Left renal cortex interstitium (tissue), 4 donors: ENCODE results near the gene MYRIP. TPM values are rescaled to one million over a fixed set of nuclear protein-coding genes. Genes with fewer than 3 reads are reported as not detected.
A peak's percentile ranks its signal among the peaks of the same experiment; 100 is the strongest.
"Not testable (repeated sequence)": the region's sequence is repeated elsewhere in the genome, so short reads cannot be mapped to it uniquely, and the experiment has no call there.

Experiments
- DNase-seq, 4 donors: peaks; one replicate each; pipeline ENCODE4 v3.0.0-alpha.2; 2013; ENCODE audit warnings: low read depth in 4 of 4, low spot score in 2 of 4, missing footprints in 1 of 4
- polyA plus RNA-seq, 4 donors: library from polyadenylated mRNA; unstranded; fragments of 120-200 nt; gene quantifications; one replicate each; pipeline ENCODE4 v1.2.1, GENCODE V29; 2013; ENCODE audit not compliant: insufficient read length in 4 of 4

Gene MYRIP
- polyA plus RNA-seq, 4 donors: 1.9 to 2.4 (median 1.9) TPM

- DNase-seq: no peak
Observed at GRCh38 chr3:39805650-39806049, 3.8 kb upstream of the MYRIP start.

GRCh38 chr3:39806820-39807219, 2.6 kb upstream of the MYRIP start:
- no peak for DNase-seq

- DNase-seq: peak in 3 of 4 donors; percentile 31 to 63 (median 35)
Observed at GRCh38 chr3:39808467-39809180, 785 bp upstream of the MYRIP start.

- DNase-seq: no peak
Observed at GRCh38 chr3:39809995-39810595, 686 bp downstream of the MYRIP start.

- no peak for DNase-seq
Observed at GRCh38 chr3:39810647-39811161, 1.3 kb downstream of the MYRIP start.

DNA sequence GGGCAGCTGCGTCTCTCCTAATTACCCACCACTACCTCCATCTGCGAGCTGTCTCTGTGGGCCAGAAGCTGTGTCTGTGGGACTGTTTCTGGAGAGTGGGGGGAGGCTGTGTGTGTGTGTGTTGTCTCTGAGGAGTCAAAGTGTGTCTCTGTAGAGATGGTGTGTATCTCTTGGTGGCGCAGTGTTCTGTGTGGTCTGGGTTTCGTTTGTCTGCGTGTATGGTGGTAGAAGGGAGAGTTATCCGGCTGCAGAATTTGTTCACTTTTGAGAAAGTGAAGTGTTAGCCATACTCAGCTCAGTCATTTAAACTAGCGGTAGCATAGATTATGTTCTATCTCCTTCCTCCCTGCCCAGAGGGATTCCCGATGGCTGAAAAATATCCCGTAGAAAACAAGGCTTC, 2.2 kb downstream of the MYRIP start:
- no peak for DNase-seq

DNA sequence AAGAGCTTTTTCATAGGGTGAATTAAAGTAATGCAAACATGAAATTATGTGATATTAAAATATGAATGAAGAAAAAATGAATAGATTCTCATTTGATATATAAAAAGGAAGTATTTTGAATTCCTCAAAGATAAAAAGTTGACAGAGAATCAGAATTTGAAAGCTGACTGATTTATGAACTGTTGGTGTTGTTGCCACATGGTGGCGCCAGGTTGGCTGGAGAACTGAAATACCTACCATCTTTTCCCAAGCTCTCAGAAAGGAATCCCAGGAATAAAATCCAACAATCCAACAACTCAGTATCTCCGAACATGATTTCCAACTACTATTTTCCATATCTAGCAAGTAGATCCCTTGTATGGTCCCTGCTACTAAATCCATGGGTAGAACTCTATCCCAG, 3.1 kb downstream of the MYRIP start:
- no peak for DNase-seq

DNA sequence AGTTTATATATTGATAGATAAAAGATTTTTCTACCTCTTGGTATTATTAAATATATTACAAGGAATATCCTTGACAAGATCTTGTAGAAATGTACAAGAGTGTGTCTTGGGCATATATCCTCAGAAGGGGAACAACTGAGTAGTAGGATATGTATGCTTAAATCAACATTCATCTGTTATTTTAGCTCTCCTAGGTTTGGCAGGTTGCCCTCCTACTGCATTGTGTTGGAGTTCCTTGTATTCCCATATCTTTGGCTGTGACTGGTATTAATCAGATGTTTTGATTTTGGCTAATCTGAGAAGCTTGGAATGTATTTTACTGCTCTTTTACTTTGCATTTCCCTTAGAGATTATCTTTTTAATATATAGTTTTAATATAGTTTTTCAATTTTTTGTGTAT, 4.6 kb downstream of the MYRIP start:
- no peak for DNase-seq

DNA sequence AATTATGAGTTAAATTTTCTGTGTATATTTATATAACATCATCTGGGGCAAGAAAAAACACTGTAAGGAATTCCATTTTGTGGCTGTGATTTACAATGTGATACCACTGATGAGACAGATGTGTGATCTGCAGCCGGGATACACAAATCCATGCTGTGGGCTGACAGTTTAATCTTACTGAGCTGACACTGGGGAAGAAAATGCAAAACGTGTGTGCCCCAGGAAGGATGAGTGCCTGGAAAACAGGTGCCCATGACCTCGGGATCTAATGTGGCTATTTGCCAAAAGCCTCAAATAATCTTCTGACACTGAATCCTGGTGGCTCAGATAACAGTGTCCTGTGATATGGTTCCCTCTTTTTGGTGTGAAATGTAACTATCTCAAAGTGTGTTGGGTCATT, 10.5 kb downstream of the MYRIP start:
- no peak for DNase-seq

GRCh38 chr3:39833764-39834163, 24.4 kb downstream of the MYRIP start:
- DNase-seq: not testable (repeated sequence)

DNA sequence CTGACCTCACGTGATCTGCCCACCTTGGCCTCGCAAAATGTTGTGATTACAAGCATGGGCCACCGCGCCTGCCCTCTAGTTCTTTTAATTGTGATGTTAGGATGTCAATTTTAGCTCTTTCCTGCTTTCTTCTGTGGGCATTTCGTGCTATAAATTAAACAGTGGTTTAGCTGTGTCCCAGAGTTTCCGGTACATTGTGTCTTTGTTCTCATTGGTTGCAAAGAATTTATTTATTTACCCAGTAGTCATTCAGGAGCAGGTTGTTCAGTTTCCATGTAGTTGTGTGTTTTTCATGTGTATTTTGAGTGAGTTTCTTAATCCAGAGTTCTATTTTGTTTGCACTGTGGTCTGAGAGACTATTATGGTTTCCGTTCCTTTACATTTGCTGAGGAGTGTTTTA, 30.1 kb downstream of the MYRIP start:
- no peak for DNase-seq

DNA sequence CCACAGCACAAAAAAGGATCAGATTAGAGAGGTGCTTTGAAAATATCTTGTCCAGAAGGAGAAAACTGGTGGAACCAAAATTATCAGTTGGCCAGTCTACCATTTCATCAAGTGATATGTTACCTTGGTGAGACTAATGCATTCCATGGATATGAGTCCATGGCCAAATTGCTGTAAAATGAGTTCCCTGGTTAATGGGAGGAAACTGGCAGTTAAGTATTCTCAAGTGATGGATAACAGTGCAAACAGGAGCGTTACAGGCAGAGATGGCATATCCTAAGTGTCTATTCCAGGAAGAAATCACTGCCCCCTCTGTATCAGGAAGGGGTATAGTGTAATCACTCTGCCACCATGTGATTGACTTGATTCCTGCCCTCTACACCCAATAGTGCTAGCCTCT, 34.0 kb downstream of the MYRIP start:
- DNase-seq: no peak

- no peak for DNase-seq
Observed at GRCh38 chr3:39848365-39848764, 39.0 kb downstream of the MYRIP start.

- no peak for DNase-seq
Observed at GRCh38 chr3:39849992-39850715, 40.7 kb downstream of the MYRIP start.

DNA sequence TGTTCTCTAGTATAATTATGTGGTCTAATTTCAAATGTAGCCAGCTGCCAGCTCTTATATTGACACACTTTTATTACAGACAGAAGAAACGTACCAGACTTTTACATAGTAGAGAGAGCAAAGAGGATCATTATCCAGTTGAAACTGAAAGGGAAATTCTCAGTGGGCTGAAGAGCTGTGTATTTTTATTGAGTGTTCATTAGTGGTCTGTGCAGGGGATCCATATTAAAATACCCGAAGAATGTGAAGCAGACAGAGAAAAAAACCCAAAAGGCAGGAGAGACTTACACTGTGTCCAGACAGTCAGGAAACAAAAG, 41.3 kb downstream of the MYRIP start:
- DNase-seq: no peak

DNA sequence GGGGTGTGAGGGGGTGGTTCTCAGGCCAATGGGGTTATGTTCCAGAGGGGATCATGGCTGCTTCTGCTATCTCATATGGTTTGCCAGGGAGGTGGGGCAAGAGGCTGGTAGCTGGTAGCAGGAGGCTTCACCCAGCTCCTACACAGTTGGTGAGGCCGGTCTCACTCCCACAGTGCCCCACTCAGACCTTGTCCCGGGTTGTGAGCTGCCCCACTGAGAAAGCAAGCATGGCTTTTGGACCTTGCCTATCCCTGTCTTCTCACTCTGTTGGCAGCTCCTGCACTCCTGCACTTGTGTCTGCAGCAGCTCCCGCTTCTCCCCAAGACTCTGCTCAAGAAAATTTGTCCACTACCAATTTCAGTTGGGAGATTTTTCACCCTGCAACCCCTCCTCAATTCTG, 46.1 kb downstream of the MYRIP start:
- DNase-seq: no peak

DNA sequence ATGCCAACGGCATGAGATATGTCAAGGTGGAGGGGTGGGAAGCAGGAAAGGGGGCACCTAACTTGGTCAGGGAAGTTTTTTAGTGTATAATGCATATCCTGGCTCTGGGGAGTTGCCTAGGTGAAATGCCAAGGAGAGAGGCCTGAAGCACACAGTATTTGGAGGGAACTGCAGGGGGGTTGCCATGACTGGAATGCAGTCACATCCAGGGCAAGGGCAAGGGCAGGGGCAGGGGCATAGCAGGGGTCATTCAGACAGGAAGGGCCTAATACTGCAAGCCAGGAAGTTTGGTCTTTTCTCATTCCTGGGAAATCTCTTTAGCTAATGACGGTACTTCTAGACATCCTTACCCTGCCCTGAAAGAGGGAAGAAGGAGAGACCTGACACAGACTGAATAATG, 60.5 kb downstream of the MYRIP start:
- no peak for DNase-seq

DNA sequence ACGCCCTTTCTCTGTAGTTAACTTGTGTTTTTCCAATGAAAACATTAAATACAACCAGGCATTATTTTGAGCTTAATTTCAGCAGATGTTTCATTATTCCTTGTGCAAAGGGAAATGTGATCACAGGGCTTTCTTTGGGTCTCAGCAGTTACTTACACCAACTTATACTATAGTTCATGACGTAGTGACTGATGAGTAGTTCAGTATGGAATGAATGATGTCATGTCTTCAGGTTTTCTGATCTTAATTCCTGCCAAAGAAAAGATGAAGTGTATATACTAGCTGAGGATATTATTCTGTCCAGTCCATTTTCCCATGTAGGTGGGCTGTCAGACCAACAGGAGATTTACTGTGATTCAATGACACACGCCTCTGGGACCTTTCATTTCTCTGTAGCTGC, 61.3 kb downstream of the MYRIP start:
- DNase-seq: no peak

DNA sequence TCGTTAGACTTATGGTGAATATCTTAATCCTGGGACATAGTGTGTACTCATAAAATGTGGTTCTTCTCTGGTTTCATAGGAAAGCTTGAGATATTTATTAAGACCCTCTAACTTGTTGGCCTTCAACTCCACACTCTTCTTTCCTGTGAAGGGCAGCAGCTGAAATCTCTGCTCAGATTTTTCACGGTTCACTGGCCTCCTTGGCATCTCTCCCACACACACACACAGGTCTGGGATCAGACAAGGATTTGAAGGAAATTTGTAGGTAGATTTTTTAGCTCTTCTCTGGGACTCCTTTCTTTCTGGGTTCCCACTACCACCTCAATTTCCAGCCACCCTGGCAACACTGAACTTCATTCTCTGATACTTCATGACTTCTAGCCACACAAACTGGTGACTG, 70.2 kb downstream of the MYRIP start:
- DNase-seq: peak in 1 of 4 donors; percentile 8

- no peak for DNase-seq
Observed at GRCh38 chr3:39882111-39882510, 72.7 kb downstream of the MYRIP start.

DNA sequence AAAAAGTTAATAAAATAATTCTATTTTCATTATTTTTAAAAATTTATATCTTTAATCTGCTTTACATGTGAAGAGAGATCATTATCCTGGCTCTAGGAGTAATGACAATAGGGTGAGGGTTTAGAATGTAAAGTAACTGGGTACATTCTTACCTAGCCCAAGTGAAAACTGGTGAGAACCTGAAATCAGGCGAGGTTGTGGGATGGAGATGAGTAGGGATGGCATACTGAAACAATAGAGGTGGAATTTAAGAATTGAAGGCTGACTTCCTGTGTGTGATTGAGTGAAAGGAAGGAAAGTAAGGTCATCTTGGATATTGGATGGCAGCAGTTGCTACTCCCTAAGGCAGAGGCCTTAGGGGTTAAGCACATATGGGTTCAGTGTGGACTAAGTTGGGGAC, 82.7 kb downstream of the MYRIP start:
- no peak for DNase-seq

DNA sequence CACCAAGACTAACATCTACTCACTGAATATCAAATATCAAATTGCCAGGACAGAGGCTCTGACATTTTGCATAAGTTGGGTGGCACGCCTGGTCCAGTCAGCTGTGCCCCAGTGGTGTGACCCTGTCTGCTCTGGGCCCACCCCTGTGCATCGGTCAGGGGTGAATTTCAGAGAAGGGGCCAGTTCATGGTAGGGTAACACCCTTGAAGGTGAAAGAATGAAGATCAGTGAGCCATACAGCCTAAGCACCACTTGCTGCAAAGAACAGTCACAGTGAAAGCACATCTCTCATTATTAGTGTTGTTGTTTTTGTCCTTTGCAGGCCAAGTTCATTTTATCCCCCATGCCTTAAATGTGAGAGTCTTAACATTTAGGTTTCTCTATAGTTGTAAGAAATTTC, 86.8 kb downstream of the MYRIP start:
- no peak for DNase-seq
